Mononuclear cell (primary cell): ENCODE measurements around the gene PLAC8. TPM values are rescaled to one million over a fixed set of nuclear protein-coding genes. Genes with fewer than 3 reads are reported as not detected.
"Not testable (repeated sequence)": the region's sequence is repeated elsewhere in the genome, so short reads cannot be mapped to it uniquely, and the experiment has no call there.

ENCODE experiments used
- H3K27me3 ChIP-seq: 2 replicates; pipeline ENCODE4 v1.6.0; 2011; ENCODE audit warnings: low read length, control low read depth; ENCODE audit not compliant: insufficient read depth
- H3K4me1 ChIP-seq: 2 replicates; pipeline ENCODE4 v1.5.1; 2011; ENCODE audit warnings: mild to moderate bottlenecking, low read length, control low read depth; ENCODE audit not compliant: insufficient read depth
- H3K4me3 ChIP-seq: 2 replicates; pipeline ENCODE4 v1.5.1; 2011; ENCODE audit warnings: mild to moderate bottlenecking, low read length, moderate library complexity
- H3K9me3 ChIP-seq: 2 replicates; pipeline ENCODE4 v1.5.1; 2011; ENCODE audit warnings: low read depth, mild to moderate bottlenecking, control low read depth, low read length
- total RNA-seq: library from RNA; depleted of rRNA; stranded (reverse); fragments of >200 nt; gene quantifications from one replicate; pipeline ENCODE4 v1.2.3, GENCODE V29; 2012

The PLAC8 gene
- total RNA-seq, 1 donor: 354 TPM

GRCh38 chr4:83065266-83065665, 49.3 kb downstream of the PLAC8 start:
- Histone ChIP-seq H3K9me3 (no peaks in the 10 kb centered on the region), H3K4me1 (no peaks in the 10 kb centered on the region), H3K4me3 (no peak overlapping the region), H3K27me3 (no peaks in the 10 kb centered on the region)

- Histone ChIP-seq H3K4me1 (no peaks in the 10 kb centered on the region), H3K4me3 (no peak overlapping the region), H3K9me3 (no peaks in the 10 kb centered on the region), H3K27me3 (no peaks in the 10 kb centered on the region)
These were observed 51.8 kb downstream of the PLAC8 start for GRCh38 chr4:83062739-83063138.

- H3K9me3 ChIP-seq: no peaks in the 10 kb centered on the region
- no peaks in the 10 kb centered on the region for H3K27me3 ChIP-seq
- H3K4me3 ChIP-seq: no peak overlapping the region
- H3K4me1 ChIP-seq: no peaks in the 10 kb centered on the region
These were observed 59.6 kb downstream of the PLAC8 start for GRCh38 chr4:83054928-83055327.

- not testable (repeated sequence) for H3K27me3 ChIP-seq, H3K4me1 ChIP-seq, H3K4me3 ChIP-seq, H3K9me3 ChIP-seq
These were observed 65.7 kb downstream of the PLAC8 start for GRCh38 chr4:83048781-83049180.

GRCh38 chr4:83046693-83047473, 67.6 kb downstream of the PLAC8 start:
- no peak overlapping the region for H3K4me3 ChIP-seq
- H3K9me3 ChIP-seq: no peaks in the 10 kb centered on the region
- H3K4me1 ChIP-seq: no peaks in the 10 kb centered on the region
- H3K27me3 ChIP-seq: no peaks in the 10 kb centered on the region

- Histone ChIP-seq H3K4me1 (no peaks in the 10 kb centered on the region), H3K4me3 (no peak overlapping the region), H3K27me3 (no peaks in the 10 kb centered on the region), H3K9me3 (no peaks in the 10 kb centered on the region)
These were observed 70.6 kb downstream of the PLAC8 start for GRCh38 chr4:83043801-83044407.

GRCh38 chr4:83043157-83043556, 71.4 kb downstream of the PLAC8 start:
- H3K4me1 ChIP-seq, H3K9me3 ChIP-seq, H3K27me3 ChIP-seq, H3K4me3 ChIP-seq: not testable (repeated sequence)

- Histone ChIP-seq H3K9me3 (no peaks in the 10 kb centered on the region), H3K4me1 (peaks cover 16% of the 10 kb centered on the region), H3K4me3 (no peak overlapping the region), H3K27me3 (no peaks in the 10 kb centered on the region)
These were observed 74.3 kb downstream of the PLAC8 start for GRCh38 chr4:83040269-83040668.

Other genes with a start within 250 kb of the PLAC8 start
- 186 TPM for gene SEC31A, start 223.6 kb downstream of the PLAC8 start, total RNA-seq
- 4.8 TPM for gene THAP9, start 214.0 kb downstream of the PLAC8 start, total RNA-seq
- 16.8 TPM for gene LIN54, start 103.9 kb downstream of the PLAC8 start, total RNA-seq
- gene COPS4, start 79.5 kb downstream of the PLAC8 start, total RNA-seq: 93.3 TPM
- gene COQ2, start 170.1 kb upstream of the PLAC8 start, total RNA-seq: 7.6 TPM
- 9.4 TPM for gene HPSE, start 220.1 kb upstream of the PLAC8 start, total RNA-seq